WERI-Rb-1 (cell line): ENCODE results near the gene ZNF586.
"Not testable (repeated sequence)": the region's sequence is repeated elsewhere in the genome, so short reads cannot be mapped to it uniquely, and the experiment has no call there.

ENCODE experiments used
- DNase-seq: peaks from one replicate; pipeline ENCODE4 v3.0.0-alpha.2; 2020
- H3K27ac ChIP-seq: fragments of 250-450 bp; sonication (Bioruptor Pico); 2 replicates; pipeline ENCODE4 v1.5.1; 2020; ENCODE audit warnings: mild to moderate bottlenecking, moderate library complexity
- H3K27me3 ChIP-seq: fragments of 250-450 bp; sonication (Bioruptor Pico); 2 replicates; pipeline ENCODE4 v1.5.1; 2021; ENCODE audit warnings: mild to moderate bottlenecking, low read depth, moderate library complexity; ENCODE audit not compliant: insufficient read depth, severe bottlenecking
- H3K36me3 ChIP-seq: fragments of 250-450 bp; sonication (Bioruptor Pico); 2 replicates; pipeline ENCODE4 v1.5.1; 2020; ENCODE audit warnings: mild to moderate bottlenecking, moderate library complexity
- H3K4me3 ChIP-seq: 2 replicates; pipeline ENCODE4 v1.5.1; 2011; ENCODE audit warnings: low read depth, mild to moderate bottlenecking, control low read depth, low read length
- H3K9me3 ChIP-seq: fragments of 250-450 bp; sonication (Bioruptor Pico); 2 replicates; pipeline ENCODE4 v1.5.1; 2021; ENCODE audit warnings: mild to moderate bottlenecking, moderate library complexity; ENCODE audit not compliant: severe bottlenecking
- CTCF ChIP-seq: IDR thresholded peaks from 2 replicates; pipeline ENCODE4 v1.5.1; 2011; ENCODE audit warnings: low read depth, mild to moderate bottlenecking, control low read depth, inconsistent platforms, low read length

Gene ZNF586

GRCh38 chr19:57800696-57801095, 31.2 kb downstream of the ZNF586 start:
- no peaks in the 10 kb centered on the region for H3K9me3 ChIP-seq
- TF ChIP-seq CTCF: no peak
- peaks cover 4% of the 10 kb centered on the region for H3K36me3 ChIP-seq
- peak; percentile 39 for DNase-seq
- no peak overlapping the region for H3K4me3 ChIP-seq
- H3K27ac ChIP-seq: no peak overlapping the region
- H3K27me3 ChIP-seq: no peaks in the 10 kb centered on the region

- TF ChIP-seq CTCF: no peak
- H3K9me3 ChIP-seq: no peaks in the 10 kb centered on the region
- H3K27ac ChIP-seq: no peak overlapping the region
- DNase-seq: no peak
- H3K4me3 ChIP-seq: no peak overlapping the region
- no peaks in the 10 kb centered on the region for H3K27me3 ChIP-seq
- H3K36me3 ChIP-seq: peaks cover 5% of the 10 kb centered on the region
Observed at GRCh38 chr19:57802269-57802668, 32.8 kb downstream of the ZNF586 start.

GRCh38 chr19:57803265-57803593, 33.8 kb downstream of the ZNF586 start:
- H3K9me3 ChIP-seq: no peaks in the 10 kb centered on the region
- no peaks in the 10 kb centered on the region for H3K27me3 ChIP-seq
- no peak overlapping the region for H3K27ac ChIP-seq
- no peak for DNase-seq
- peaks cover 13% of the 10 kb centered on the region for H3K36me3 ChIP-seq
- H3K4me3 ChIP-seq: no peak overlapping the region
- no peak for TF ChIP-seq CTCF

GRCh38 chr19:57803594-57804325, 34.3 kb downstream of the ZNF586 start:
- TF ChIP-seq CTCF: no peak
- Histone ChIP-seq H3K27ac (no peak overlapping the region), H3K4me3 (no peak overlapping the region), H3K9me3 (no peaks in the 10 kb centered on the region), H3K27me3 (no peaks in the 10 kb centered on the region), H3K36me3 (peaks cover 17% of the 10 kb centered on the region)
- DNase-seq: no peak

GRCh38 chr19:57807541-57807940, 38.1 kb downstream of the ZNF586 start:
- H3K27me3 ChIP-seq: no peaks in the 10 kb centered on the region
- no peak overlapping the region for H3K4me3 ChIP-seq
- no peak overlapping the region for H3K27ac ChIP-seq
- no peak for TF ChIP-seq CTCF
- H3K36me3 ChIP-seq: peaks cover 36% of the 10 kb centered on the region
- no peaks in the 10 kb centered on the region for H3K9me3 ChIP-seq
- DNase-seq: no peak

GRCh38 chr19:57810410-57811295, 41.2 kb downstream of the ZNF586 start:
- not testable (repeated sequence) for H3K27me3 ChIP-seq, H3K4me3 ChIP-seq, H3K9me3 ChIP-seq
- H3K36me3 ChIP-seq: peaks cover 41% of the 10 kb centered on the region
- H3K27ac ChIP-seq: peak overlapping the region; percentile 22
- peak; percentile 48 for DNase-seq
